ENCODE results near the gene PCSK9. TPM values are rescaled to one million over a fixed set of nuclear protein-coding genes. Genes with fewer than 3 reads are reported as not detected.

The PCSK9 gene
- total RNA-seq, 1 experiment from 2014 or later = 0.26 TPM

DNA sequence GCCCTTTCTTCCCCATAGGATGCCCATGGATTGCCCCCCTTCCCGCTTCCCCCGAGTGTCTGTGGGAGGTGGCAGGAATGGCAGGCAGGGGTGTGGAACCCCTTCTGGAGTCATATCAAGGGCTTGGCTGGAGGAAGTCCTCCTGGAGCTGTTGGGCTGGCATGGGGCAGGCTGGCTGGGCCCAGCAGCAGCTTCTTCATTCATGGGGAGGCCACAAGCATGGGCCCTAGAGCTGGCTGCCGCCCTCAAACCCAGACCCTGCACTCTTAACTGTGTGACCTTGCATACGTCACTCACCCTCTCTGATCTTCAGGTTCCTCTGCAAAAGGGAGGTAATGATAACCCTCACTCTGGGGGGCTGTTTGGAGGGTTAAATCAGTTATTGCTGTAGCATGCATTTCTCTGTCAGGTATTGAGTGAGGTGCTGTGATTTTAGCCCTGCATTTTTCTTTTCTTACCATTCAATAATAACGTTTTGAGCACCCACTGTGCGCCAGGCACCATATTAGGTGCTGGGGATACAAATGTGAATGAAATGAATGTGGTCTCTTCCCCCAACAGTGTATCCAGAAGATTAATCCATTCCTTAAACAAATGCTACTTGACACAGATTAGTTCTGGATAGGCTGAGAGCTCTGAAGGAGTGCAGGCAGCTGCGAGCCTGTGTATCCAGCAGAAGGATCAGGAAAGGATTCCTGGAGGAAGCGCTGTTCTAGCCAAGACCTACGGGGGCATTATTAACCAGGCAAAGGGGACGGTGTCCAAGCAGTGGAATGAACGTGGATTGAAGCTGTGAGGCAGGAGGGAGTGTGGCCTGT lies 9.3 kb downstream of the PCSK9 start:
- ChIA-PET CTCF (interaction anchor here (1.6 kb wide), 1 partner anchor 104 kb away, joined by 4 read pairs; no protein-coding TSS in a partner anchor), POLR2A (no interaction called here)
- no peaks in the 10 kb centered on the region for H3K9me3 ChIP-seq (ENCODE audit: control insufficient read depth, insufficient read depth, low read depth, low read length)
- intact Hi-C loops (cut with micrococcal nuclease; ENCODE audit: unreplicated experiment) = no loop called here
- no peaks in the 10 kb centered on the region for H3K27me3 ChIP-seq (ENCODE audit: control insufficient read depth, insufficient read depth, low read length)
- no peaks in the 10 kb centered on the region for H3K36me3 ChIP-seq (ENCODE audit: control insufficient read depth, insufficient read depth, low read length)
- H3K4me1 ChIP-seq (ENCODE audit: control insufficient read depth, insufficient read depth, low read length) = no peaks in the 10 kb centered on the region
- 0 out of 2 replicates have a peak, but pooled peaks have one; percentile 22 for ATAC-seq
- TF ChIP-seq TCF7L2 (IDR thresholded peaks at IDR 0.05; ENCODE audit: low read depth, low read length) (no peak), POLR2AphosphoS5 (IDR thresholded peaks at IDR 0.05; ENCODE audit: low read depth, low read length) (no peak), SIN3A (IDR thresholded peaks at IDR 0.05; ENCODE audit: borderline replicate concordance, insufficient read depth, low read depth, low read length) (no peak), CTCF (IDR thresholded peaks at IDR 0.05) (no peak)
- TF ChIP-seq, protein P1, sequence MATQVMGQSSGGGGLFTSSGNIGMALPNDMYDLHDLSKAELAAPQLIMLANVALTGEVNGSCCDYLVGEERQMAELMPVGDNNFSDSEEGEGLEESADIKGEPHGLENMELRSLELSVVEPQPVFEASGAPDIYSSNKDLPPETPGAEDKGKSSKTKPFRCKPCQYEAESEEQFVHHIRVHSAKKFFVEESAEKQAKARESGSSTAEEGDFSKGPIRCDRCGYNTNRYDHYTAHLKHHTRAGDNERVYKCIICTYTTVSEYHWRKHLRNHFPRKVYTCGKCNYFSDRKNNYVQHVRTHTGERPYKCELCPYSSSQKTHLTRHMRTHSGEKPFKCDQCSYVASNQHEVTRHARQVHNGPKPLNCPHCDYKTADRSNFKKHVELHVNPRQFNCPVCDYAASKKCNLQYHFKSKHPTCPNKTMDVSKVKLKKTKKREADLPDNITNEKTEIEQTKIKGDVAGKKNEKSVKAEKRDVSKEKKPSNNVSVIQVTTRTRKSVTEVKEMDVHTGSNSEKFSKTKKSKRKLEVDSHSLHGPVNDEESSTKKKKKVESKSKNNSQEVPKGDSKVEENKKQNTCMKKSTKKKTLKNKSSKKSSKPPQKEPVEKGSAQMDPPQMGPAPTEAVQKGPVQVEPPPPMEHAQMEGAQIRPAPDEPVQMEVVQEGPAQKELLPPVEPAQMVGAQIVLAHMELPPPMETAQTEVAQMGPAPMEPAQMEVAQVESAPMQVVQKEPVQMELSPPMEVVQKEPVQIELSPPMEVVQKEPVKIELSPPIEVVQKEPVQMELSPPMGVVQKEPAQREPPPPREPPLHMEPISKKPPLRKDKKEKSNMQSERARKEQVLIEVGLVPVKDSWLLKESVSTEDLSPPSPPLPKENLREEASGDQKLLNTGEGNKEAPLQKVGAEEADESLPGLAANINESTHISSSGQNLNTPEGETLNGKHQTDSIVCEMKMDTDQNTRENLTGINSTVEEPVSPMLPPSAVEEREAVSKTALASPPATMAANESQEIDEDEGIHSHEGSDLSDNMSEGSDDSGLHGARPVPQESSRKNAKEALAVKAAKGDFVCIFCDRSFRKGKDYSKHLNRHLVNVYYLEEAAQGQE (IDR thresholded peaks at IDR 0.05; ENCODE audit: insufficient read depth in 1 of 2, low read depth in 2 of 2, low read length in 1 of 2) = no peak
- in situ Hi-C loops (cut with HindIII; ENCODE audit: low pct_unique_long_range_greater_than_20kb, low sequenced_read_pairs) = no loop called here
- DNase-seq (ENCODE audit: low read depth, low spot score) = no peak
- H3K4me3 ChIP-seq (ENCODE audit: low read depth in 2 of 2, low read length in 2 of 2) = no peak overlapping the region
- BruUV-seq (replicated peaks) = no TSS peak
- no peak overlapping the region for H3K27ac ChIP-seq (ENCODE audit: low read length)

DNA sequence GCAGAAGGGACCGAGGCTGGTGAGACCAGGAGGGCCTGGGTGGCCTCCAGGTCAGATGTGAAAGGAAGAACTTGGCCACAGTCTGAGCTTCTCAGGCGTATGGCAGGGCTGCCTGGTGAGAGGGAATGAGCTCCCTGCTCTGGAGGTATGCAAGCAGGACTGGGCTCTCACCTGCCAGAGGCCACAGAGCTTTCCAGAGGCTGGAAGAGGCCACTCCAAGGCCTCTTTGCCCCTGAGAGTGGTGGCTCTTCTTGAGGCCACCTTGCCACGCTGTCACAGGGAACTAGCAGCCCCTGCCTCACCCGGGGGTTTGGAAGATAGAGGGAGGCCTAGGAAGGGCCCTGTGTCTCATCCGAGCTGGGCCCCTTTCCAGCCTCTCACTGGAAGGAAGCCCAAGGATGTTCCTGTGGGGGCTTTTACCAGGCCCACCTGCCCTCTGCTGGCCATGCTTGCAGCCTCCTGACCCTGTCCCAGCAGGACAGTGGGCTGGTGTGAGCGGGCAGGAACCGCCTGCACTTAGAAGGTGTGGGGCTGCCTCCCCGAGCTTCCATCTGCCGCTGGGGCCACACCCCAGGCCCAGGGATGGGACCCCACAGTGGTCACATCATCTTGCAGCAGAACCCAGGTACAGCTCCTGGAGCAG lies 10.0 kb downstream of the PCSK9 start:
- no peaks in the 10 kb centered on the region for H3K9me3 ChIP-seq (ENCODE audit: control insufficient read depth, insufficient read depth, low read depth, low read length)
- no peak overlapping the region for H3K27ac ChIP-seq (ENCODE audit: low read length)
- no TSS peak for BruUV-seq (replicated peaks)
- POLR2A ChIA-PET = no interaction called here
- ATAC-seq = no peak
- no peak overlapping the region for H3K4me3 ChIP-seq (ENCODE audit: low read depth in 2 of 2, low read length in 2 of 2)
- in situ Hi-C loops (cut with HindIII; ENCODE audit: low pct_unique_long_range_greater_than_20kb, low sequenced_read_pairs) = no loop called here
- intact Hi-C loops (cut with micrococcal nuclease; ENCODE audit: unreplicated experiment) = no loop called here
- no peaks in the 10 kb centered on the region for H3K36me3 ChIP-seq (ENCODE audit: control insufficient read depth, insufficient read depth, low read length)
- CTCF ChIA-PET = interaction anchor here (1.6 kb wide), 1 partner anchor 104 kb away, joined by 4 read pairs; no protein-coding TSS in a partner anchor
- no peaks in the 10 kb centered on the region for H3K4me1 ChIP-seq (ENCODE audit: control insufficient read depth, insufficient read depth, low read length)
- no peak for TF ChIP-seq POLR2AphosphoS5 (IDR thresholded peaks at IDR 0.05; ENCODE audit: low read depth, low read length)
- no peak for TF ChIP-seq CTCF (IDR thresholded peaks at IDR 0.05)
- TF ChIP-seq SIN3A (IDR thresholded peaks at IDR 0.05; ENCODE audit: borderline replicate concordance, insufficient read depth, low read depth, low read length) = no peak
- TF ChIP-seq TCF7L2 (IDR thresholded peaks at IDR 0.05; ENCODE audit: low read depth, low read length) = no peak
- TF ChIP-seq, protein P1 (IDR thresholded peaks at IDR 0.05; ENCODE audit: insufficient read depth in 1 of 2, low read depth in 2 of 2, low read length in 1 of 2) = no peak
- no peak for DNase-seq (ENCODE audit: low read depth, low spot score)
- no peaks in the 10 kb centered on the region for H3K27me3 ChIP-seq (ENCODE audit: control insufficient read depth, insufficient read depth, low read length)

Data from Panc1 (cell line).